SK-N-MC (cell line): ENCODE measurements around the gene BRICD5.

Experiments used
- DNase-seq: peaks from one replicate; pipeline ENCODE4 v3.0.0-alpha.2; 2011; ENCODE audit warnings: low read depth, low spot score
- H3K27ac ChIP-seq: fragments of 200-600 bp; sonication (generic); 2 replicates; pipeline ENCODE4 v1.5.1; 2016; ENCODE audit warnings: mixed run types
- H3K36me3 ChIP-seq: fragments of 200-600 bp; sonication (generic); 2 replicates; pipeline ENCODE4 v1.6.1; 2017; ENCODE audit warnings: antibody characterized with exemption, low read length, mixed read lengths; ENCODE audit not compliant: insufficient read depth
- H3K4me3 ChIP-seq: fragments of 200-600 bp; sonication (generic); 2 replicates; pipeline ENCODE4 v1.5.1; 2016
- H3K9ac ChIP-seq: fragments of 200-600 bp; sonication (generic); 2 replicates; pipeline ENCODE4 v1.8.0; 2017; ENCODE audit warnings: mixed run types, mixed read lengths; ENCODE audit not compliant: insufficient read length
- H3K9me3 ChIP-seq: fragments of 200-600 bp; sonication (generic); 2 replicates; pipeline ENCODE4 v1.6.1; 2017; ENCODE audit warnings: low read depth, mild to moderate bottlenecking, antibody characterized with exemption, low read length, moderate library complexity, mixed read lengths
- EZH2 ChIP-seq: fragments of 200-600 bp; sonication (generic); IDR thresholded peaks from one replicate; pipeline ENCODE4 v1.6.1; 2017; ENCODE audit warnings: antibody characterized with exemption
- FOXP2 ChIP-seq: optimal IDR thresholded peaks from 2 replicates; pipeline ENCODE3; 2011; ENCODE audit warnings: mild to moderate bottlenecking, moderate library complexity; ENCODE audit not compliant: insufficient read depth; ENCODE audit errors: extremely low read length, control extremely low read depth
- POLR2AphosphoS5 ChIP-seq: IDR thresholded peaks from 2 replicates; pipeline ENCODE4 v1.6.1; 2012; ENCODE audit warnings: mild to moderate bottlenecking, low read depth, low read length, borderline replicate concordance

BRICD5 gene

GRCh38 chr16:2163211-2163881 lies 47.3 kb downstream of the BRICD5 start:
- no peak overlapping the region for H3K9ac ChIP-seq
- no peak overlapping the region for H3K4me3 ChIP-seq
- DNase-seq = no peak
- TF ChIP-seq POLR2AphosphoS5 (no peak), FOXP2 (no peak), EZH2 (no peak)
- H3K27ac ChIP-seq = no peak overlapping the region
- peaks cover 17% of the 10 kb centered on the region; the same call in 1 of the 2 replicates for H3K36me3 ChIP-seq
- H3K9me3 ChIP-seq = no peaks in the 10 kb centered on the region

GRCh38 chr16:2162676-2163118 lies 48.0 kb downstream of the BRICD5 start:
- TF ChIP-seq POLR2AphosphoS5 = no peak
- Histone ChIP-seq H3K9me3 (no peaks in the 10 kb centered on the region), H3K36me3 (peaks cover 11% of the 10 kb centered on the region; the same call in 1 of the 2 replicates), H3K9ac (no peak overlapping the region), H3K27ac (no peak overlapping the region), H3K4me3 (no peak overlapping the region)
- no peak for DNase-seq

GRCh38 chr16:2161911-2162310 lies 48.8 kb downstream of the BRICD5 start:
- Histone ChIP-seq H3K9ac (no peak overlapping the region), H3K27ac (no peak overlapping the region), H3K36me3 (peaks cover 11% of the 10 kb centered on the region; the same call in 1 of the 2 replicates), H3K4me3 (no peak overlapping the region), H3K9me3 (no peaks in the 10 kb centered on the region)
- DNase-seq = no peak
- no peak for TF ChIP-seq EZH2
- no peak for TF ChIP-seq POLR2AphosphoS5
- TF ChIP-seq FOXP2 = no peak

GRCh38 chr16:2160915-2161551 lies 49.6 kb downstream of the BRICD5 start:
- TF ChIP-seq FOXP2 = no peak
- no peak for TF ChIP-seq POLR2AphosphoS5
- TF ChIP-seq EZH2 = no peak
- Histone ChIP-seq H3K36me3 (peaks cover 11% of the 10 kb centered on the region; the same call in 1 of the 2 replicates), H3K9ac (no peak overlapping the region), H3K27ac (no peak overlapping the region), H3K4me3 (no peak overlapping the region), H3K9me3 (no peaks in the 10 kb centered on the region)
- no peak for DNase-seq
